ENCODE data around the gene KCNT1. TPM values are rescaled to one million over a fixed set of nuclear protein-coding genes. Genes with fewer than 3 reads are reported as not detected.

Gene KCNT1
- polyA plus RNA-seq, 1 donor (not counting 4 experiments of a cell fraction or from before 2014, with no cell fraction given): not detected

DNA sequence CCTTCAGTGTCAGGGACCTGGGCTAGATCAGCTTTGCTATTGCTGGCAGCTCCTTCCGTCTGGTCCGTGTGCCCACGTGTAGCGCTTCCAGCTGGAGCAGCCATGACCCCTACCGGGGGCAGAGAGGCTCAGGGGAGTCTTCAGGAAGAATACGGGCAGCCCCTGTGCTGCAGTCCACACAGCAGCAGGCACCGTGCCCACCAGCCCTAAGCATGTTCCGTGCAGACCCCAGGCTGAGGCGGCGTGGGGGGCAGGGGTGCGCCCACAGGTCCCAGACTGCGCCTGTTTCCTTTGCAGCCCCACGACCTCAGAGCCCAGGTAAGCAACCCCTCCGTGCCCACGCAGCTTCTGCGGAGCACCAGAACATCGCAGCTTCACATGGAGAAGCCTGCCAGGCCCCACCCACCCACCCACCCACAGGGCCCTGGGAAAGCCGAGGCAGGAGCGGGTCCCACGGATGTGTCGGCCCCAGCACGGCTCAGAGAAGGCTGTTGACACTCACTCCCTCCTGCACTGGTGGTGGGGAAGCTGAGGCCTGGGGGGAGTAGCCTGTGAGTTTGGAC is 83.1 kb downstream of the KCNT1 start:
- Histone ChIP-seq H3K4me3 (ENCODE audit: control insufficient read depth in 2 of 3, extremely low read depth in 1 of 3, insufficient read depth in 2 of 3, low read depth in 1 of 3, low read length in 3 of 3) (no peak overlapping the region), H3K4me2 (ENCODE audit: control insufficient read depth, extremely low read depth, insufficient read depth, low read depth, low read length) (no peak overlapping the region), H3K4me1 (ENCODE audit: control insufficient read depth, extremely low read depth, insufficient read depth, low read length) (no peaks in the 10 kb centered on the region), H3K9me3 (ENCODE audit: control insufficient read depth, low read depth, low read length) (no peaks in the 10 kb centered on the region), H3K9ac (ENCODE audit: control insufficient read depth, extremely low read depth, insufficient read depth, low read length) (no peak overlapping the region), H3K9me1 (ENCODE audit: control insufficient read depth, extremely low read depth, insufficient read depth, low read length) (no peaks in the 10 kb centered on the region), H3K27me3 (ENCODE audit: control insufficient read depth, extremely low read depth, insufficient read depth, low read length) (no peaks in the 10 kb centered on the region), H2AFZ (ENCODE audit: control insufficient read depth, low read length) (no peak overlapping the region), H3K27ac (ENCODE audit: control insufficient read depth, insufficient read depth, low read length) (no peak overlapping the region), H4K20me1 (ENCODE audit: control insufficient read depth, extremely low read depth, insufficient read depth, low read length) (no peaks in the 10 kb centered on the region), H3K79me2 (ENCODE audit: control insufficient read depth, insufficient read depth, low read length) (no peaks in the 10 kb centered on the region), H3K36me3 (ENCODE audit: control insufficient read depth in 2 of 2, extremely low read depth in 1 of 2, insufficient read depth in 2 of 2, low read length in 2 of 2) (no peaks in the 10 kb centered on the region)
- TF ChIP-seq EZH2 (IDR thresholded peaks at IDR 0.05; ENCODE audit: low read length): no peak
- TF ChIP-seq, protein P1, sequence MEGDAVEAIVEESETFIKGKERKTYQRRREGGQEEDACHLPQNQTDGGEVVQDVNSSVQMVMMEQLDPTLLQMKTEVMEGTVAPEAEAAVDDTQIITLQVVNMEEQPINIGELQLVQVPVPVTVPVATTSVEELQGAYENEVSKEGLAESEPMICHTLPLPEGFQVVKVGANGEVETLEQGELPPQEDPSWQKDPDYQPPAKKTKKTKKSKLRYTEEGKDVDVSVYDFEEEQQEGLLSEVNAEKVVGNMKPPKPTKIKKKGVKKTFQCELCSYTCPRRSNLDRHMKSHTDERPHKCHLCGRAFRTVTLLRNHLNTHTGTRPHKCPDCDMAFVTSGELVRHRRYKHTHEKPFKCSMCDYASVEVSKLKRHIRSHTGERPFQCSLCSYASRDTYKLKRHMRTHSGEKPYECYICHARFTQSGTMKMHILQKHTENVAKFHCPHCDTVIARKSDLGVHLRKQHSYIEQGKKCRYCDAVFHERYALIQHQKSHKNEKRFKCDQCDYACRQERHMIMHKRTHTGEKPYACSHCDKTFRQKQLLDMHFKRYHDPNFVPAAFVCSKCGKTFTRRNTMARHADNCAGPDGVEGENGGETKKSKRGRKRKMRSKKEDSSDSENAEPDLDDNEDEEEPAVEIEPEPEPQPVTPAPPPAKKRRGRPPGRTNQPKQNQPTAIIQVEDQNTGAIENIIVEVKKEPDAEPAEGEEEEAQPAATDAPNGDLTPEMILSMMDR (optimal IDR thresholded peaks at IDR 0.05 in 1 of 3, IDR thresholded peaks at IDR 0.05 in 1 of 3, conservative IDR thresholded peaks at IDR 0.05 in 1 of 3; ENCODE audit: extremely low read depth in 1 of 3, insufficient read depth in 2 of 3, low read length in 3 of 3): no peak
- DNase-seq (ENCODE audit: low read depth, low spot score): no peak
- dilution Hi-C loops (cut with MboI; ENCODE audit: extremely low pct_ligation_motif_present, low sequenced_read_pairs): no loop called here
- FAIRE-seq: no peak

DNA sequence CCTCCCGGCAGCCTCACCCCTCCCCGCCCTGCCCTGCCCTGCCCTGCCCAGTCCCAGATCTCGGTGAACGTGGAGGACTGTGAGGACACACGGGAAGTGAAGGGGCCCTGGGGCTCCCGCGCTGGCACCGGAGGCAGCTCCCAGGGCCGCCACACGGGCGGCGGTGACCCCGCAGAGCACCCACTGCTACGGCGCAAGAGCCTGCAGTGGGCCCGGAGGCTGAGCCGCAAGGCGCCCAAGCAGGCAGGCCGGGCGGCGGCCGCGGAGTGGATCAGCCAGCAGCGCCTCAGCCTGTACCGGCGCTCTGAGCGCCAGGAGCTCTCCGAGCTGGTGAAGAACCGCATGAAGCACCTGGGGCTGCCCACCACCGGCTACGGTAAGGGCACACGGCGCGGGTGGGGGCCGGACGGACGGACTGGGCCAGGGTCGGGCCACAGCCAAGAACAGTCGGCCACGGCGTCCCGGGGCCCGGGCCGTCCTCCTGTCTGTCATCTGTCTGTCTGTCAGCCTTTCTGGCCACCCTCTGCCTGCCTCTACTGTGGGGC is 84.2 kb downstream of the KCNT1 start:
- H3K9me3 ChIP-seq (ENCODE audit: control insufficient read depth, low read depth, low read length): no peaks in the 10 kb centered on the region
- DNase-seq (ENCODE audit: low read depth, low spot score) (no peak), FAIRE-seq (no peak)
- no peaks in the 10 kb centered on the region for H3K79me2 ChIP-seq (ENCODE audit: control insufficient read depth, insufficient read depth, low read length)
- no peaks in the 10 kb centered on the region for H3K4me1 ChIP-seq (ENCODE audit: control insufficient read depth, extremely low read depth, insufficient read depth, low read length)
- no peak overlapping the region for H3K4me2 ChIP-seq (ENCODE audit: control insufficient read depth, extremely low read depth, insufficient read depth, low read depth, low read length)
- no peaks in the 10 kb centered on the region for H4K20me1 ChIP-seq (ENCODE audit: control insufficient read depth, extremely low read depth, insufficient read depth, low read length)
- H3K36me3 ChIP-seq (ENCODE audit: control insufficient read depth in 2 of 2, extremely low read depth in 1 of 2, insufficient read depth in 2 of 2, low read length in 2 of 2): no peaks in the 10 kb centered on the region
- no peaks in the 10 kb centered on the region for H3K27me3 ChIP-seq (ENCODE audit: control insufficient read depth, extremely low read depth, insufficient read depth, low read length)
- no peak overlapping the region for H3K27ac ChIP-seq (ENCODE audit: control insufficient read depth, insufficient read depth, low read length)
- dilution Hi-C loops (cut with MboI; ENCODE audit: extremely low pct_ligation_motif_present, low sequenced_read_pairs): no loop called here
- H3K4me3 ChIP-seq (ENCODE audit: control insufficient read depth in 2 of 3, extremely low read depth in 1 of 3, insufficient read depth in 2 of 3, low read depth in 1 of 3, low read length in 3 of 3): no peak overlapping the region
- H3K9me1 ChIP-seq (ENCODE audit: control insufficient read depth, extremely low read depth, insufficient read depth, low read length): no peaks in the 10 kb centered on the region
- no peak for TF ChIP-seq EZH2 (IDR thresholded peaks at IDR 0.05; ENCODE audit: low read length)
- TF ChIP-seq, protein P1 (optimal IDR thresholded peaks at IDR 0.05 in 1 of 3, IDR thresholded peaks at IDR 0.05 in 1 of 3, conservative IDR thresholded peaks at IDR 0.05 in 1 of 3; ENCODE audit: extremely low read depth in 1 of 3, insufficient read depth in 2 of 3, low read length in 3 of 3): no peak
- no peak overlapping the region for H2AFZ ChIP-seq (ENCODE audit: control insufficient read depth, low read length)
- H3K9ac ChIP-seq (ENCODE audit: control insufficient read depth, extremely low read depth, insufficient read depth, low read length): no peak overlapping the region

All from keratinocyte (primary cell).